ENCODE results near the gene SUGCT.

The SUGCT gene

GRCh38 chr7:40881405-40881926, 746.7 kb downstream of the SUGCT start:
- TF ChIP-seq, protein P1, sequence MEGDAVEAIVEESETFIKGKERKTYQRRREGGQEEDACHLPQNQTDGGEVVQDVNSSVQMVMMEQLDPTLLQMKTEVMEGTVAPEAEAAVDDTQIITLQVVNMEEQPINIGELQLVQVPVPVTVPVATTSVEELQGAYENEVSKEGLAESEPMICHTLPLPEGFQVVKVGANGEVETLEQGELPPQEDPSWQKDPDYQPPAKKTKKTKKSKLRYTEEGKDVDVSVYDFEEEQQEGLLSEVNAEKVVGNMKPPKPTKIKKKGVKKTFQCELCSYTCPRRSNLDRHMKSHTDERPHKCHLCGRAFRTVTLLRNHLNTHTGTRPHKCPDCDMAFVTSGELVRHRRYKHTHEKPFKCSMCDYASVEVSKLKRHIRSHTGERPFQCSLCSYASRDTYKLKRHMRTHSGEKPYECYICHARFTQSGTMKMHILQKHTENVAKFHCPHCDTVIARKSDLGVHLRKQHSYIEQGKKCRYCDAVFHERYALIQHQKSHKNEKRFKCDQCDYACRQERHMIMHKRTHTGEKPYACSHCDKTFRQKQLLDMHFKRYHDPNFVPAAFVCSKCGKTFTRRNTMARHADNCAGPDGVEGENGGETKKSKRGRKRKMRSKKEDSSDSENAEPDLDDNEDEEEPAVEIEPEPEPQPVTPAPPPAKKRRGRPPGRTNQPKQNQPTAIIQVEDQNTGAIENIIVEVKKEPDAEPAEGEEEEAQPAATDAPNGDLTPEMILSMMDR (conservative IDR thresholded peaks at IDR 0.05) = no peak
- no peak overlapping the region for H3K27ac ChIP-seq

GRCh38 chr7:40882071-40882658, 747.4 kb downstream of the SUGCT start:
- no peak overlapping the region for H3K27ac ChIP-seq
- TF ChIP-seq, protein P1 (conservative IDR thresholded peaks at IDR 0.05) = no peak

DNA sequence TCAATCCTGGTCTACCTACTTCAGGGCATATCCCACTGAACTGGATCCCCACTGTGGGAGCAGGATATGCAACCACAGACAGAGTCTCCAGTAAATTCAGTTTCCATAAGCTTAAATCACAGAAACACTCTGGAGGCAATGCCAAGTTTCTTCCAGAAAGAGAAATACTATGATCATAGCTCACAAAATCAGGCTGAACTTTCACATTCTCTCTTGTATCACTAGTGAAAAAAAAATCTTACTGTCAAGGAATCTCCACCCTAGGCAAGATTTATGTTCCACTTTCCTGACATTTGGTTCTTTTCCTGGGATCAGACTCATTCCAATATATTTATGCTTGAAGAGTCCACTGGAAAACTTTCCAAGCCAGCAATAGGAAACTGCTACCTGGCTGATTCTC, 749.0 kb downstream of the SUGCT start:
- no peak overlapping the region for H3K27ac ChIP-seq
- TF ChIP-seq, protein P1 (conservative IDR thresholded peaks at IDR 0.05) = no peak

DNA sequence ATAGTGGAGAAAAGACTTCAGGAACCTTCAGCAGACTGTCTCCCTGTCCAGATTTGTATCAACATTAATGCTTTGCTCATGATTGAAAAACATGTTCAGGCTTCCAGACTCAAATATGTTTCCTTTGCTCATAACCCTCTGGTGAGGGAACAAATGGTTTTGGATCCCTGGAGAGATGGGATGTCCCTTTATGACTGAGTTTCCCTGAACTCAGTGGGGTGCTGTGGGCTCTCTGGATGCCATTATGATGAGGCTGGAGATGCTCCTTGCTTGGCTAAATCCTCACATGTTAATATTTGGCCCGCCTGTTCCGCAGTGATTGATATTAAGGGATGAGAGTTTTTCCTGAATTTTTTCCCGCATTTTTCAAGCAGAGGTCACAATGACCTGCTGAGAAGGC, 749.4 kb downstream of the SUGCT start:
- H3K27ac ChIP-seq = no peak overlapping the region
- TF ChIP-seq, protein P1 (conservative IDR thresholded peaks at IDR 0.05) = no peak

GRCh38 chr7:40885503-40885902, 750.7 kb downstream of the SUGCT start:
- no peak overlapping the region for H3K27ac ChIP-seq
- TF ChIP-seq, protein P1 (conservative IDR thresholded peaks at IDR 0.05) = no peak

GRCh38 chr7:40887099-40887498, 752.3 kb downstream of the SUGCT start:
- H3K27ac ChIP-seq = no peak overlapping the region
- TF ChIP-seq, protein P1 (conservative IDR thresholded peaks at IDR 0.05) = no peak

DNA sequence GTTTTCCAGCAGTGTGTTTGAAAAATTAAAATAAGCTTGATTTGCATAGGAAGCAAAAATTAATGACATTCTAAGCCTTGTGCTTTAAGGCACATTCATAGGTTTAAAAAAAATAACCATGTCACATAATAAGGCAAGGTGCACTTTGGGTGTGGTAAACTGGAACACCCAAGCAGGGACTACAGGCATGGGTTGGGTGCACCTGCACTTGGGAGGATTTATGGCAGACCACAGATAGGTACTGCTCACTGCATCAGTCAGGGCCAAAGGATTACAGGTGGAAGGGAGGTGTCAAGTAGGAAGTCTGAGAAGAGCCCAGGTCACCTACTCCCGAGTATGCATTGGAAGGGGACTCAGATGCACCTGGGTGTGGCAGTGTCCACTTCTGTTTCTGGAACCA, 753.7 kb downstream of the SUGCT start:
- no peak overlapping the region for H3K27ac ChIP-seq
- TF ChIP-seq, protein P1 (conservative IDR thresholded peaks at IDR 0.05) = no peak
